Activated T-cell treated with anti-CD3 and anti-CD28 coated beads, Interleukin-2, amount 50 U/mL, for 1 hour (primary cell): ENCODE results near the gene KIAA1217.
"Not testable (repeated sequence)": the region's sequence is repeated elsewhere in the genome, so short reads cannot be mapped to it uniquely, and the experiment has no call there.

ENCODE experiments used
- DNase-seq: peaks from one replicate; pipeline ENCODE4 v3.0.0-alpha.2; 2020

Gene KIAA1217

DNA sequence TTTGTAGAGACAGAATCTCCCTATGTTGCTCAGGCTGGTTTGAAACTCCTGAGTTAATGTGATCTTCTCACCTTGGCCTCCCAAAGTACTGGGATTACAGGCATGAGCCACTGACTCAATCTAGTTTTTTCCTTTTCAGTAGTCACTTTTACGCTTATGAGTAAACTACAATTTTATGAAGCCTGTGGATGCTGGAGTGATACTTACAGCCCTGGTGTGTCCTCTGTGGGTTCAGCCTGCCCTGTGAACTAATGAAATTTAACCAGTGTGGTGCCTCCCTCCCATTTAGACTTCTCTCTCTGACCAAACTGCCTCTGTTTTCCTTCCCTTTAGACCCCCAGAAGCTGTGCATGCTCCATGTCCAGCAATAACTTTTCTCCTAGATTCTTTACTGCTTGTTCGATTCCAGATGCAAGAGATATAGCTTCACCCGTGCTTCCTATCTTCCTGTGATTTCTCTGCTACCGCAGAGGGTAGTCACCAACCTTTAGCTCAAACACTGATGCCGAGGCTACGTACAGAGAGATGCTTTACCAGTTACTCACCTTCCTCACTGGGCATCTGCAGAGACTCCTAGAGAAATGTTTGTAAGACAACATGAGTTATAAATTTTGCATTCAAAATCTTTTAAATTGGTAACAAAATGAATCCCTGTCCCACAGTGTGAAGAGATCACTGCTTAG, 90.8 kb downstream of the KIAA1217 start:
- no peak for DNase-seq

DNA sequence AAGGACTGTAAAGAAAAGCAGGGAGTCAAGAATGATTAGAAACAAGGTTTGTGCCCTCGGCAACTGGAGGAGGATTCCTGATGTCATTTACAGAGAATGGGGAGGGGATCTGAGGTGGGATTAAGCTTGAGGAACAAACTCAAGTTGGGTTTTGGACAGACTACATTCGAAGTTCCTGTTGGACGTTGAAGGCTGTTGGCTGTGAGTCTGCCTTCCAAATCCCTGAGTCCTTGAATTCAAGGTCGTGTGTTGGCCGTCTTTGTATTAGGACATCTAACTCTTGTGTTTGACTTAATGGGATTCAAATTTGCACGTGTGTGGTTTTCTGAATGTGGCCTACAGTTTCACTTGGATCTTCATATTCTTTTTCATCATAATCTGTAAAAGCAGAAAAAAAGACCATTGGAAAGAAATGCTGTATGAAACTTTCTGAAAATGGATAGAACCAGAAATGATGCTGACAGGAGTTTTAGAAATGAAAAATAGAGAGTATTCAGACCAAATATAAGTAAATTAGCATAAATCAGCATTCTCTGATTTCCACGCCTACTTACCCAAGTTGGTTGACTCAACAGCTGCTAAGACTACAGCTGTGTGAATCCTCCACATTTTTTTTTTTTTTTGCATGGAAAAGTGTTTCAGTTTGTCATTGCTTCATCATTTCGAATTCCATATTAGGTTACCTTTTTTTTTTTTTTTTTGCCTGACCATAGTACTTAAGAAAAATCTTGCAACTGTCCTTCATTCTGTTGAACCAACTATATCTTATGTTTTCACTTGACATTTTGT, 94.8 kb downstream of the KIAA1217 start:
- no peak for DNase-seq

DNA sequence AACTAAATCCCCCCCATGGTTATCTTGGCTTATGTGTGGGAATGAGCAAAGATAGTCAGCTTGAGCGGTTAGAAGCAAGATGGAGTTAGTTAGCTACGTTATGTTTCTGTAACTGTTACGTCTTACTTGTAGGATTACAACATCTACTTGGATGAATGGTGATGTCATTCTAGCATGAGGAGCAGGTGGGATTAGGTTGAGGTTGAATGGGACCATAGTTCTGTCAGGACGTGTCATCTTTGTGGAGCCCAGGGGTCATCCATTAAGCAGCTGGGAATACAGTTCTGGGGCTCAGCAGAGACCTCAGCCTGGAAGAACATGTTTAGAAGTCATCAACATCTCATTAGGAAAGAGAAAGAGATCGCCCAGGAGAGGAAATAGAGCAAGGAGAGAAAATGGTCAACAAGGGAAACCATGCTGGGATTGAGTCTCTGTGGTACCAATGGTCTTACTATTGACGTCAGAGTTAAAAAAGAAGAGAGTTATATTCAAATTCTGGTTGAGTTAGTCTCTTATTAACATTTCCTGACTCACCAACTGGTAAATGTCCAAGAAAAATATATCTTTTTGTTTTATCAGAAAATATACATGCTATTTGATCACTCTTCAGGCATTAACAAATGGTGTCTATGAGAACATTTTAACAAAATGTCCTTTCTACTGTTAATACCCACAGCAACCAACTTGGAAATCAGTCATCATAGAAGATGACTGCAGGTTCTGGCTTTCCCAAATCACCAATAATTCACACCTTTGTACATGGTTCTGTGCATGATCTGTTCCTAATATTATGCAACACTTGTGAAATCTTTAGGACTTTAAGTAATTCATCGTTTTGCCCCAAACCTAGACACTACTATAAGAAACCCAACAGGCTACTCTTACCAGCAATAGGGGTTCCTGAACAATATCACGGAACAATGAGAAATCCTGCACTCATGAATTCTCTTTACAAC, 96.9 kb downstream of the KIAA1217 start:
- DNase-seq: no peak

DNA sequence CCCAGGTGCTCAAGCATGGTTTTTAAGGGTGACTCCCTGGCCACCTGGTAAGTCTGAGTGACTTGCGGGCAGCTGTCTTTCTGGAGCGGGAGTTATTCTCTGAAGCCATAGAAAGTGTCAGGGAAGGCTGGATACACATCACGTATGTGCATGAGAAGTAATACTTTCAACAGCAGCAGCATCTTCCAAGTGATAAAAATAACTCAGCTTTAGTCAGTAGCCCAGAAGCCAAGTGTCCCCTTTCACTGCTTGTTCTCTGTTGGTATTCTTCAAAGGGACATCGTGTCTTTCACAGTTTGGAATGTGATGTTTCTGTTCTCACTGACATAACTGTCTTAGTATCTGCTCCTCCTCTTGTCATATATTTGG, 97.6 kb downstream of the KIAA1217 start:
- no peak for DNase-seq

DNA sequence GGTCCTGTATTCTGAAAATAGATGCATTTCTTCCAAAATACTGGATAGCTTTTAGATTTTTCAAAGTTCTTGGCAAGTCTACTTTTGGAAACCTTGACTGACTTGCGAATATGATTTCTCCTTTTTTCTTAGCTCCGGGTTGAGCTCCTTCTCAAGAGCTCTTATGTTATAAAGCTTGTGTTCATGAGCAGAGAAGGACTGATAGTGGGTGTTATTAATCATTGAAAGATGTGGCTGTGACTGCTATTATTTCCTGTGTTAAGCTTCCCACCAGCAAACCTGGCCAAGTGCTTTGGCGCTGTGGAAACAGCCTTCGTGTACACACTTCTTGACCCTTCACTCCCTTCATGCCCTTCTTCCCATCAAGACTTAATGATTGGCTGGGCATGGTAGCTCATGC, 98.2 kb downstream of the KIAA1217 start:
- DNase-seq: no peak

DNA sequence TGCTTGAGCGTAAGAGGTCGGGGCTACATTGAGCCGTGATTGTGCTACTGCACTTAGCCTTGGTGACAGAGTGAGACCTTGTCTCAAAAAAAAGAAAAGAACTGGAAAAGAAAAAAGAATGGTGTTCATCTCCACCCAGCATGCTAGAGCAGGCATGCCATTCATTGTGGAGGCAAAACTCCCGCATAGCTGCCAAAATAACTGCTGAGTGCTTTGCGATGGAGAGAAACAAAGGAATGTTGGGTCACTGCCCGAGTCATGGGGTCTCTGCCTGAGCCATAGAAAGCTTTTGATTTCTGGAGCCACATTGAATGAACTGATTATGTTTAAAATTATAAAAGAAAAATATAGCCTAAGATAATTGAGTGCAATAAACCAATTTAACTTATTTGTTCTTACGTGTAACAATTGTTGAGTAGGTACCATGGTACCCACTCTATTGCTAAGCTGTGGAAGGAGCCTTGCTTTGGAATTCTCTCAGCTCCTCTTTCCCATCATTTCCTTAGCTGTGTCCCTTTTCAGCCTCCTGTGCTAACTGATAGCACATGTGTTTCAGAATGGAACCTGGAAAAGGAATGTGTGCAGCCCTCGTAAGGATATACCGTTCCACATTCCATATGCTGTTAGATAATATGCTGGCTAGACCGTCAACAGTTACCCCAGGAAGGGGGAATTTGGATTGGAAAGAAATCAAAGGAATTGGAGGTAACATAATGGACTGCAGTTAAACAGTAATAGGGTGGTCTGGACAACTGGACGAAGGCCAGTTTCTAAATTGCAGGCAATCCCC, 99.0 kb downstream of the KIAA1217 start:
- no peak for DNase-seq

DNA sequence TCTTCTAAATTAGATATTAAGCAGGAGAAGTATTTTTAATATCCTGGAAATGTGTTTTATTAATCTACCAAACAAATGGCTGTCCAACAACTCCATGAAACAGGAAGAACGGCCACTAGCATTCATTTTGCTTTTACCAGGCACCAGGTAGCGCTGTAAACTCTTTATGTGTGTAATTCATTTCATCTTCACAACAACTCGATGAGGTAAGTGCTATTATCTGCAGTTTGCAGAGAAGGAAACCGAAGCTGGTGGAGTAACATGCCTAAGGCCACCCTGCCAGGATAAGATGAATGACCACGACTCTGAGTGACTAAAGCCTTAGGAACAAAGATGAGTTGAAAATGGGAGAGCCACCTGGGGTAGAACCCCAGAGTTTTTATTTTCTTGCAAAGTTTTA, 101.2 kb downstream of the KIAA1217 start:
- no peak for DNase-seq

DNA sequence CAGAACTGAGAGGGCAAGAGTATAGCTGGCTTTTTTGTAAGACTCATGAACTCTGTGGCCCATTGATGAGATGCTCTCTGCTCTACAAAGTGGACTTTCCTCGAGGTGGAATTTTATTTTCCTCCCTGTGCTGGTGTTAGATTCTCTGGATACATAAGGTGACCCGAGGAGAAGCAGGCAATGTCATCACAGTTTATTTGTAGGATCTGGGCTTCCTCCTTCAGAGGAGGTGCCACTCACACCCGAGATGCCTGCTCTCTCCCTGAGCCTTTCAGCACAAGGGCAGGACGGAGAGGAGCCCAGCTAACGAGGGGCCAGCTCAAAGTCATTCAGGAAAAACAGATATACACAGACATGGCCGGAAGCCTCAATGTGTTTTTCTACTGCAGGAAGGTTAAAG, 103.0 kb downstream of the KIAA1217 start:
- no peak for DNase-seq

DNA sequence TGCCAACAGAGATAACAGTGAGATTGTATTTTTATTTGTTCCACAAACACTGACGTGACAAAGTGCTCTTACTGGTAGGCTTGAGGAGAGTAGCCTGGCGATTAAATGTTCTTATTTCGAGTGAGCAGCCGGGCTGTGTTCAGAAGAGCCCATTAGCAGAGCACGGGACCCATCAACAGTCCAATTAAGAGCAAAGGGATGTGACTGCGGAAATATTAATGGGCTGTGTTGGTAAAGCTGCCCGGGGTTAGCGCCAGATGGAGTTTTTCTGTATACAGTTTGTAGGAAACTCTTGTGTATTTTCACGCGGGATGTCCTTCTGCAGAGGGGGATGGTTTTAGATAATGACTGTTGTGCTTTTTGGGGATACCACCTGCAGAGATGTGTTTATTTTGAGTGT, 104.3 kb downstream of the KIAA1217 start:
- DNase-seq: no peak

DNA sequence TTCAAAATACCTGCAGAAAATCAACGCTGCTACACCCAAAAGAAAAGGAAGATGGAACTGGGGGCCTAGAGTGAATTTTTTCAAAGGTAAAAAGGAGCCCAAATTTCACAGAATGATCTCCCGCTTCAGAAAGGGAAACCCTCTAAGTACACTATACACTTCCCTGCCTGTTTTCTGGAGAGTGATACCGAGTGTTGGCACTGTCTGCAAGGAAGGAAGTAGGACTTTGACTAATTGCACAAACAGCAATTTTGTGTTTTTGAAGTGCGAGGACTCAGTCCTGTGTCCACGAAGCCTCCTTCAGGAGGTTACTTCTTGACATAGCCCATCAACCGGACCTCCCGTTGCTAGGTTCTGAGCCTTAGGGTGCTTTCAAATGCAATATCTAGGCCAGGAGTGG, 106.3 kb downstream of the KIAA1217 start:
- DNase-seq: no peak

DNA sequence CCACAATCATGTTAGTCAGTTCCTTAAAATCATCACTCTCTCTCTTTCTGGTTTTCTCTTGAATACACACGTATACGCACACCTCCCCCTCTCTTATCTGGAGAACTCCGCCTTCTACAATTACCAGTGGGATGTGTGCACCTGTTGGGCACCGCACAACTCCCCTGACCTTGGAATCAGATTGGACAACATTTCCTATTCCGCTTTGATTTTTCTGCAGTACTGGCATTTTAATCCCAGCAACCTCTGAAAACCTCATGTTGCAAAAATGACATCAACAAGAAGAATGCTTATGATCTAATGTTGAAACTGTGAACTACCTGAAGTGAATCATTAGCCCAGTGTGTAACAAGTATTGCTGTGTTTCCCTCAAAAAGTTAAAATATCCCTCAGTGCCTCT, 109.6 kb downstream of the KIAA1217 start:
- DNase-seq: no peak

DNA sequence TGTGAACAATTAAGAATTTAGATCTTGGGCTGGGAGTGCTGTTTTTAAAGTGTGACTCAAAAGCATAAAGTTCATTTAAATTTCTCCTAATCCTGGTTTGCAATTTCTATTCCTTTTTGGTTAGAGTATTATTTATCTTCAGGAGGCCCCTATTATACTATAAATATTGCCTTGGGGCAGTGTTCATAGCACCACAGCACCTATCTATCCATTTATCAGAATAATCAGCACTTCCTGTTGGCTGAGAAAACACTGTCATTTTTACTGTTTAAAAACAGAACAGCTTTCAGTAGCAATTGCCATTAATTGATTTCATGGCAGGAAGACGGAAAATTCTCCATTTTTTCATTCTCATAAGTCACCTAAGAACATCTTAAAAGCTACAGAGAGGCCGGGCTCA, 111.4 kb downstream of the KIAA1217 start:
- no peak for DNase-seq

DNA sequence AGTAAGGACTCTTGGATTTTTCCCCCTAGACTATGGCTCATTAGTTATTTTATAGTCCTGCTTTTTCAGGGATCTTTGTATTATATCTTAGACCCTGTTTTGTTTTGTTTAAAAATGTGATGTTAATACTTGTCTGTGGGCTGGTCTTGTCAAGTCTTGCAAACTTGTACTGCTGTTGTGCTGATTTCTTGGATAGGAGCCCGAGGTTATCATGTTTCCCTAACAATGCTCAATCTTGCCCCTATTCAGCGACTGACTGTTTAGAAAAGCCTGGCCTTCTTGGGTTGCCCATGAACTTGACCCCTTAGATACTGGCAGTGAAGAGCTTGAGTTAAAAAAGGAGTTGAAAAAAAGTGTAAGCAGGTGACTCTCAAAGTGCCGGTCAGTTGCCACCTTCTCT, 115.7 kb downstream of the KIAA1217 start:
- no peak for DNase-seq

DNA sequence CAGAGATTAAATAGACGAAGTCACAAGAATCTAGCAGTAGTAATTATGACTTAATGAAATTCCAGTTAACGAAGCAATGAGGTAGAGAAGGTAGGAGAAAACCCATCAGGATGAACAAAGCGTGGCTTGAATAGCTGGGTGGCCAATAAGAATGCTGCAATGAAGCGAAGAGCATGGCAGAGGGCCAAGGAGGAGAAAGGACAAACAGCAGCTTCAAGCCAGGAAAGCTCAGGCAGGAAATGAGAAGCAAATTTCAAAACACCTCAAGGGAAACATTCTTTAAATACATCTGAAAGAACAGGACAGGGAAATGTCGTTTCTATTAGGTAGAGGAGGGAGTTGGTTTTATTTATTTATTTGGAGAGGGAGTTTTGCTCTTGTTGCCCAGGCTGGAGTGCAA, 122.5 kb downstream of the KIAA1217 start:
- no peak for DNase-seq

DNA sequence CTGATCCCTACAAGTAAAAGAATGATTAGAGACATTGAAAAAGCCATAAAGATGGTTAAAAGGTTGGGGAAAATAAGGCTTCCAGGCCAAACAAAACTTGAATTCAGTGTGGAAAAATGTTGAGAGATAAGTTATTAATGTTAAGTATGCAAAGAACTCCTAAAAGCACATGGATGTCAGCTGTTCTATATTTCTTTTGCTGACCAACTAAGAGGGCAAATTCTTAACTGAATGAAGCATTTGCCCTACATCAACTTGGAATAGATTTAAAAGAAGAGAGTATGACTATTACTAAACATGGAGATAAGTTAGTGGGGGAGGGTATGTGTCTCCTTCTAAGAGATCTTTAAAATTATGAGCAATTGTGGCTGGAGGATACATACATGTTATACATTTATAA, 124.8 kb downstream of the KIAA1217 start:
- no peak for DNase-seq

DNA sequence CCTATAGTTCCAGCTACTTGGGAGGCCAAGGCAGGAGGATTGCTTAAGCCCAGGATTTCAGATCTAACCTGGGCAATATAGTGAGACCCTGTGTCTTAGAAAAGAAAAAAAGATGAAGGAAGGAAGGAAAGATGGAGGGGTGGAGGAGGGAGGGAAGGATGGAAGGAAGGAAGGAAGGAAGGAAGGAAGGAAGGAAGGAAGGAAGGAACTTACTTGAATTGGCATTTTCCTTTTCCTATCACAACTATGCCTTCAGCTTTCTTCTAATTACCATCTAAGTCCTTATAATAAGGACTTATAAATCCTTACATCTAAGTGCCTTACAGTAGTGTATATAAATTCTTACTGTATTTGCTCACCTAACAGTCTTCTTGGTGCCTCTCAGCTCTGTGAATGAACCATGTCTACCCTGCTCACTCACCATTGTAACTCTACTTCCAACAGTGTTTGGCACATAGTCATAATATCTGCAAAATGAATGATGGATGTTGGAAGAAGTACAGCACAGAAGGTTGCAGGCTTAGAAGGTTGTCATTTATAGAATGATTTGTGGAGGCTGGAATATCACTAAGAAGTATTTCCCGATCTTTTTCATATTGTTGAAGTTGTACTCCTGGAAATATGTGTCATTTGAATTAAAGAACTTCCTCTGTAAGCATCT, 125.5 kb downstream of the KIAA1217 start:
- DNase-seq: no peak

DNA sequence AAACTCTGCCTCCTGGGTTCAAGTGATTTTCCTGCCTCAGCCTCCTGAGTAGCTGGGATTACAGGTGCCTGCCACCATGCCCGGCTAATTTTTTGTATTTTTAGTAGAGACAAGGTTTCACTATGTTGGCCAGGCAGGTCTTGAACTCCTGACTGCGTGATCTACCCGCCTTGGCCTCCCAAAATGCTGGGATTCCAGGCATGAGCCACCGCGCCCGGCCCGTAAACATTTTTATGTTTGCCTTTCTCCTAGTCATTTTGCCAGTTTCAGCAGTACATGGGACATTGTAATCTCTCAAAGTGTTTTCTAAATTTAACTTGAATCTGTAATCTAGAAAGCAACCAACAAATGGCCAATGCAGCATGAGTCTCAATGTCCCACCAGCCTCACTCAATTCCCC, 128.8 kb downstream of the KIAA1217 start:
- not testable (repeated sequence) for DNase-seq

DNA sequence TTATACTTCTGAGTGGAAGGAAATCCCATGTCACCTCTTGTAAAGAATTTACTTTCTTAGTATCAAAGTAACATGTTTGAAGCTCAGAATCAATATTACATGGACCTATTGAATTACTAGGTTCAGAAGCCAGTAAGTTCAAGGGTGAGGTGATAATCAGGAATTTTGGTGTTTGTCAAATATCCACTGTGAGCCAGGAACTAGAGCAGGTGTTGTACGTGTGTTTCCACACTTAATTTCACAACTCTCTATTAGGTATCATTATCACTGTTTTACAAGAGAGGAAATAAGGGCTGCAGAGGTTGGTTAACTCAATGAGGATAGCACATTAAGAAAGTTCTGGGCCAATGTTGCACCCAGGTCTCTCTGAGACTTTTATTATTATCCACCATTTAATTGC, 130.4 kb downstream of the KIAA1217 start:
- DNase-seq: no peak

DNA sequence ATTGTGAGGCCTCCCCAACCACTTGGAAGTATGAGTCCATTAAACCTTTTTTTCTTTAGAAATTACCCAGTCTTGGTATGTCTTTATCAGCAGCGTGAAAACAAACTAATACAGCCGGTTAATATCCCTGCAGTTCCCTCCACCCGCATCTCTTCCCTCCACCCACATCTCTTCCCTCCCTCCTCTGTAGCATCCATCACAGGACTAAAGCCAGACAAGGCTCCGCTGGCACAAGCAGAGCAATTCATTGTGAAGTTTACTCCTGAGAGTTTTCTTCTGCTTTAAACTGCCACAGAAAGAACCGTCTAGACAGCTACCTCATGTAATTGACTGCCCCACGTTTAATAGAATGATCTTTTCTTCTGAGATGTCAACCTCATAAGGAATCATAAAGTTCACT, 131.5 kb downstream of the KIAA1217 start:
- no peak for DNase-seq

DNA sequence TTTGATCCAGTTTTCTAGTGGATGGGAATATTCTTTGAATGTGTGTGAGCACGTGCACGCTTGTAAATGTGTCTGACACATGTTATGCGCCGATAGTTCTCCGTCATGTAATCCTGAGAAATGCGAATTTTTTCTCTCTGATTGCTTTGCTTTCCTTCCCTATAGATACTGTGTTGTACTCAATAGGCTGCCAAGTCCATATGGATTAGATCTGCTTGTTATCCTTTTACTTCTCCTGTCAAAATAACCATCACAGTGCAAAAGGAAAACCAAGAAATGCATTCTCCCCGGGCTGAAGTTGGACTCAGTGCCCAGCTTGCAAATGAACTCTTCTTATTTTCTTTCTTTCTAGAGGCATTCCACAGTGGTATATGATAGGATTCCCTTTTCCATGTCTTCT, 131.9 kb downstream of the KIAA1217 start:
- no peak for DNase-seq

DNA sequence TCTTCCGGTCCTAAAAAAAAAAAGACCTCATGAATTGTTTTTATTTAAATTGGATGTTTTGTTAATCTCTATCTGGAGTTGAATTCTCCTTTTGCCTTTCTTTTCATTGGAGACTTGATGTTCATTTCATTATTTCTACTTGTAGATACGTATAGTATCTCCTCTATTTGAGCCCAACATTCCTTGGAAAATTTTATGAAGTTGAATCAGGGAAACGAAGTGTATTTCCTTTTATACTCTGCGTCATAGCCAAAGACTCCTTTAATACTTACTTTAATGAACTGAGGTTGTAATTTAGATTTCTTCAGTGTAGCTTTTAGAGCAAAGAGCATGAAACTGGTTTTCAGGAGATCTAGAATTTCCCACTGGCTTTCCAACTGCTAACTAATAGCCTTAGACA, 132.4 kb downstream of the KIAA1217 start:
- no peak for DNase-seq

DNA sequence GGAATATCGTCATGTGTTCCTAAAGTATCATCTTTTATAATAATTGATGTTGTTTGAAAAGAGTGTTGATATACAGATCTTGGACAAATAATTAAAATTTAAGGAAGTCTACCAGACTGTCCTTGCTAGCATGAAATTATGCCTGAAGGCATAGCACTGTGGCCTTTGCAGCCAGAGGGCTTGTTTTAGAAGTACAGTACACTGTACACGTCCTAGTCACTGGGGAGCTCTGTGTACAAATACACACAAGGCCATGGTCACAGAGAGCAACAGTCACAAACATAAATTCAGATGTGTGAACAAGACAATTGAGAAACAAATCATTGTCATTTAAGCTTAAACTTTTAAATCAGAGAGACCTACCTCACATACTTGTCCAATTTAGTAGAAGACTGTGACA, 133.0 kb downstream of the KIAA1217 start:
- no peak for DNase-seq
